MCF 10A (cell line): Measurements from ENCODE around the gene VN1R2. TPM values are rescaled to one million over a fixed set of nuclear protein-coding genes. Genes with fewer than 3 reads are reported as not detected.
"Not testable (repeated sequence)": the region's sequence is repeated elsewhere in the genome, so short reads cannot be mapped to it uniquely, and the experiment has no call there.

Source experiments
- BruUV-seq: library from RNA; stranded (reverse); fragments of 400-500 nt; replicated peaks from 2 replicates; lab custom pipeline; 2021; lab: Mats Ljungman, UMichigan
- CTCF ChIA-PET: fragments of 300-600 bp; sonication (Branson Sonifier 250); formaldehyde crosslinking; extraction: SDS; loops from one replicate; lab custom pipeline; 2021; ENCODE audit warnings: antibody characterized with exemption, inconsistent platforms; lab: Yijun Ruan, JAX
- POLR2A ChIA-PET: fragments of 300-600, 350-650 bp; sonication (Branson Sonifier 250); formaldehyde crosslinking; extraction: SDS; loops from one replicate; lab custom pipeline; 2020; ENCODE audit warnings: antibody characterized with exemption, inconsistent platforms; lab: Yijun Ruan, JAX
- DNase-seq: peaks from one replicate; pipeline ENCODE4 v3.0.0-alpha.2; 2018; ENCODE audit not compliant: unreplicated experiment
- H3K27ac Mint-ChIP-seq: one replicate; pipeline ENCODE4 v1.8.0; 2022; ENCODE audit warnings: mild to moderate bottlenecking, low read depth, mixed read lengths; ENCODE audit not compliant: unreplicated experiment
- H3K27me3 Mint-ChIP-seq: one replicate; pipeline ENCODE4 v1.8.0; 2022; ENCODE audit warnings: mixed read lengths; ENCODE audit not compliant: insufficient read depth, unreplicated experiment
- H3K36me3 Mint-ChIP-seq: one replicate; pipeline ENCODE4 v1.8.0; 2022; ENCODE audit warnings: mild to moderate bottlenecking, moderate library complexity, mixed read lengths; ENCODE audit not compliant: insufficient read depth, unreplicated experiment
- H3K4me1 Mint-ChIP-seq: one replicate; pipeline ENCODE4 v1.8.0; 2022; ENCODE audit warnings: mixed read lengths; ENCODE audit not compliant: insufficient read depth, unreplicated experiment
- H3K4me3 Mint-ChIP-seq: one replicate; pipeline ENCODE4 v1.8.0; 2022; ENCODE audit warnings: mild to moderate bottlenecking, moderate library complexity, mixed read lengths; ENCODE audit not compliant: unreplicated experiment
- H3K9me3 Mint-ChIP-seq: one replicate; pipeline ENCODE4 v1.8.0; 2022; ENCODE audit warnings: mixed read lengths; ENCODE audit not compliant: unreplicated experiment
- intact Hi-C: fragments of 100-400 bp; cut with micrococcal nuclease; formaldehyde crosslinking; loops from 2 replicates; pipeline ENCODE4 v1.14.1; 2022
- total RNA-seq: library from RNA; stranded (reverse); gene quantifications from 2 replicates; pipeline ENCODE4 v1.2.3, GENCODE V29; 2022
- TF ChIP-seq, protein P1 (sequence below): fragments of 200-600 bp; IDR thresholded peaks from one replicate; pipeline ENCODE4 v1.8.0; 2022; ENCODE audit warnings: antibody characterized with exemption, mild to moderate bottlenecking; ENCODE audit not compliant: unreplicated experiment

The VN1R2 gene
- total RNA-seq, 1 experiment from 2014 or later: not detected

- BruUV-seq: no TSS peak
- H3K4me3 Mint-ChIP-seq: no peak overlapping the region
- H3K9me3 Mint-ChIP-seq: peaks cover 25% of the 10 kb centered on the region
- no peaks in the 10 kb centered on the region for H3K27me3 Mint-ChIP-seq
- intact Hi-C loops: no loop called here
- no peaks in the 10 kb centered on the region for H3K4me1 Mint-ChIP-seq
- H3K27ac Mint-ChIP-seq: no peak overlapping the region
- TF ChIP-seq, protein P1, sequence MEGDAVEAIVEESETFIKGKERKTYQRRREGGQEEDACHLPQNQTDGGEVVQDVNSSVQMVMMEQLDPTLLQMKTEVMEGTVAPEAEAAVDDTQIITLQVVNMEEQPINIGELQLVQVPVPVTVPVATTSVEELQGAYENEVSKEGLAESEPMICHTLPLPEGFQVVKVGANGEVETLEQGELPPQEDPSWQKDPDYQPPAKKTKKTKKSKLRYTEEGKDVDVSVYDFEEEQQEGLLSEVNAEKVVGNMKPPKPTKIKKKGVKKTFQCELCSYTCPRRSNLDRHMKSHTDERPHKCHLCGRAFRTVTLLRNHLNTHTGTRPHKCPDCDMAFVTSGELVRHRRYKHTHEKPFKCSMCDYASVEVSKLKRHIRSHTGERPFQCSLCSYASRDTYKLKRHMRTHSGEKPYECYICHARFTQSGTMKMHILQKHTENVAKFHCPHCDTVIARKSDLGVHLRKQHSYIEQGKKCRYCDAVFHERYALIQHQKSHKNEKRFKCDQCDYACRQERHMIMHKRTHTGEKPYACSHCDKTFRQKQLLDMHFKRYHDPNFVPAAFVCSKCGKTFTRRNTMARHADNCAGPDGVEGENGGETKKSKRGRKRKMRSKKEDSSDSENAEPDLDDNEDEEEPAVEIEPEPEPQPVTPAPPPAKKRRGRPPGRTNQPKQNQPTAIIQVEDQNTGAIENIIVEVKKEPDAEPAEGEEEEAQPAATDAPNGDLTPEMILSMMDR: no peak
- POLR2A ChIA-PET: no interaction called here
- no peaks in the 10 kb centered on the region for H3K36me3 Mint-ChIP-seq
- no peak for DNase-seq
- CTCF ChIA-PET: interaction anchor here (0.6 kb wide), 1 partner anchor 456 kb away, joined by 4 read pairs; no protein-coding TSS in a partner anchor
Measured at GRCh38 chr19:53290758-53291549, 32.9 kb downstream of the VN1R2 start.

GRCh38 chr19:53294786-53295441 lies 36.8 kb downstream of the VN1R2 start:
- peak; percentile 0 for DNase-seq
- no peaks in the 10 kb centered on the region for H3K4me1 Mint-ChIP-seq
- BruUV-seq: no TSS peak
- ChIA-PET CTCF (no interaction called here), POLR2A (no interaction called here)
- H3K9me3 Mint-ChIP-seq: peaks cover 17% of the 10 kb centered on the region
- H3K4me3 Mint-ChIP-seq: no peak overlapping the region
- H3K27ac Mint-ChIP-seq: no peak overlapping the region
- H3K36me3 Mint-ChIP-seq: no peaks in the 10 kb centered on the region
- TF ChIP-seq, protein P1: no peak
- H3K27me3 Mint-ChIP-seq: no peaks in the 10 kb centered on the region
- intact Hi-C loops: no loop called here

DNA sequence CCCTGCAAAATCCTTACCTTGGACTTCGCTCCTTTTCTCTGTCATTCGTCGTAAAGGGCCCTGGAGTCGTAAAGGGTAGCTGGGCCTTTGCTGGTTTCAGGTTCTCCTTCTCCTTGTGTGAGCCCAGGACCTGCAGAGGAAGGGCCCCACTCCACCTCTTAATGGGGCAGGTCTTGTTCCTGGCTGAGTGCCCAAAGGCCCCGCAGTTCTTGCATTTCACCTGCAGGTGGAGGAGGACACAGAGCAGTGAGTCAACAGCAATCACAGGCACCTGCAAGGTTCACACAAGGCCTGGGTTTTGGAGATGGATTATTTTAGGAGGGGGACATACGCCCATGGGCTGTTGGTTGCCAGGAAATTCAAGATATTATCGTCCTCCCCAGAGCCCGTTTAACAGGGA lies 43.2 kb downstream of the VN1R2 start:
- H3K36me3 Mint-ChIP-seq, H3K4me1 Mint-ChIP-seq, DNase-seq, H3K9me3 Mint-ChIP-seq, H3K27me3 Mint-ChIP-seq, POLR2A ChIA-PET, intact Hi-C loops, H3K4me3 Mint-ChIP-seq, H3K27ac Mint-ChIP-seq, BruUV-seq, CTCF ChIA-PET: not testable (repeated sequence)

DNA sequence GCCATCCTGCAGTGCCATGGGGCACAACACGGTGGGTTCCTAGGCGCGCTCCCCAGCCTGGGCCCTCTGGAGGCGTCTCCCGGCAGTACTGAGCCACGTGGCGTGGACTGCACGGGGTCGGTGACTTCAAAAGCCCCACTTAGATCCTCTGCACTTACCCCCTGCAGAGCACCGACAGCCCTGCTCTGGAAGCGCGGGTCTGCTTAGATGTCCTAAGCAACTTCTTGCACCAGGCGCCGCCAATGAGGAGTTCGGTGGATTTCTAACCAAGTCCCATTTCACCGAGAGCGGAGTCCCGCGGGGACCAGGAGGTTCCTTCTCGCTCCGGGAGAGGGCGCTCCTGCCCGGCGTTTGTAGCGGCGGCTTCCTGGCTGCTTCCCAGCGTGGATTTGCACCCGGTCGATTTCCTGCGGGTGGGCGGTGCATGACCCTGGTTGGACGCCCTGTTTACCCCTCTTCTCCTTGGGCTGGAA lies 50.3 kb downstream of the VN1R2 start:
- no peaks in the 10 kb centered on the region for H3K36me3 Mint-ChIP-seq
- no peak overlapping the region for H3K4me3 Mint-ChIP-seq
- CTCF ChIA-PET: no interaction called here
- intact Hi-C loops: no loop called here
- H3K27me3 Mint-ChIP-seq: no peaks in the 10 kb centered on the region
- no TSS peak for BruUV-seq
- peaks cover 29% of the 10 kb centered on the region for H3K9me3 Mint-ChIP-seq
- no peak overlapping the region for H3K27ac Mint-ChIP-seq
- DNase-seq: no peak
- TF ChIP-seq, protein P1: peak; percentile 7
- POLR2A ChIA-PET: no interaction called here
- H3K4me1 Mint-ChIP-seq: no peaks in the 10 kb centered on the region

Other genes starting within 250 kb of the VN1R2 start
- gene ERVV-1, start 244.4 kb upstream of the VN1R2 start, total RNA-seq: not detected in 2 replicates
- not detected in 2 replicates for gene ERVV-2, start 213.6 kb upstream of the VN1R2 start, total RNA-seq
- gene ZNF160, start 154.9 kb upstream of the VN1R2 start, total RNA-seq: 16.5 and 20.3 TPM in 2 replicates
- gene ZNF415, start 125.4 kb upstream of the VN1R2 start, total RNA-seq: not detected in 2 replicates
- gene ZNF347, start 99.2 kb upstream of the VN1R2 start, total RNA-seq: not detected in 2 replicates
- not detected in 2 replicates for gene ZNF665, start 64.9 kb upstream of the VN1R2 start, total RNA-seq
- gene ZNF677, start 3.4 kb upstream of the VN1R2 start, total RNA-seq: not detected in 2 replicates
- gene VN1R4, start 9.4 kb downstream of the VN1R2 start, total RNA-seq: not detected in 2 replicates
- 3.8 and 5.7 TPM in 2 replicates for gene ZNF845, start 75.5 kb downstream of the VN1R2 start, total RNA-seq
- 9.5 and 11.2 TPM in 2 replicates for gene ZNF525, start 107.4 kb downstream of the VN1R2 start, total RNA-seq
- gene ZNF765, start 136.9 kb downstream of the VN1R2 start, total RNA-seq: 5.0 and 5.2 TPM in 2 replicates
- gene ZNF761, start 173.7 kb downstream of the VN1R2 start, total RNA-seq: 9.1 and 12.0 TPM in 2 replicates
- gene ZNF813, start 209.4 kb downstream of the VN1R2 start, total RNA-seq: 0.61 and 2.0 TPM in 2 replicates